GM19240 (cell line): ENCODE data around the gene GP2.

Experiments used
- DNase-seq: peaks from one replicate; pipeline ENCODE4 v3.0.0; 2011; ENCODE audit warnings: low spot score; ENCODE audit not compliant: insufficient read length

Gene GP2

DNA sequence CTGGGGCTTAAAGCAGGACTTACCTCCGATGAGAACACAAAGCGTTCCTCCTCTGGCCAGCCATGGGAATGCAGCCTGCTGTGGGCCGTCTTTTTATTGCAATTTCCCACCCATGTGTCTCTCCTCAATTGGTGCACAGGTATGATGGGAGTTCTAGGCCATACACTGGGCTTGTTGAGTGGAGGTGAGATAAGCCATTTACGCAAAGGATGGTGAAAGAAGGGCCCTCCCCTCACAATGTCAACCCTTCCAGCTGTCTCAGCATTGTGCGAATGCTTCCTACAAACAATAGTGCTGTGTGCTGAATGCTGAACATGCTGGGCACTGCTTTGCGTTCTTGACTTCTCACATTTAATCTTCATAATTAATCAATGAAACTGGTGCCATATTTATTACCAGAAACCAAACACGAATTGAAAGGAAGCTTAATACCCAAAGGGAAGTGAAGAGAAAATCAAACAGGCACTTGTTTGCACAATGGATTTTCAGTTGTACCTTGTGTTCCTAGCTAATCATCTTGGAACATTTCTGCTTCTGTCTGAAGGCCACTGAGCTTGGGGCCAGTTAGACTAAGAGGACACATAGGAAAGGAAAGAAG is at the start of gene GP2:
GP2 (minus strand) TSS at position 70 of the 598 bp plus-strand sequence. CDS start 1,082 bp downstream, outside the sequence.
- DNase-seq = no peak

DNA sequence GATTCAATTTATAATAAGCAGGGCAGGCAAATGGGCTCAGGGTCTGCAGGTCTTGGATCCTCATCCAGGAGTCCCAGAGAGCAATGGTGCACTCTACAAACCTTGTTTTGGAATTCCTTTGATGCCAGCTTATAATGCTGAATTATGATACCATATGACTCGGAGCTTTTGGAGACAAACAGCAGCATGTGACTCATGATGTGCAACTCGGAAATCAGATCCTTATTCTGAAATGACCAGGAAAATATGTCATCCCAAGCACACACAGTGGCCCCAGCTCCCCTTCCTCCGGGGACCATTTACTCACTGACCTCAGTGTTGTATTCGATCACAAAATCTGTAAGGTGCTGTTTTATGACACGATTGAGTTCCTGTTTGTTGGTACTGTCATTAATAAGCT is 45.4 kb upstream of the GP2 start:
- no peak for DNase-seq

GRCh38 chr16:20369452-20370054 is 42.2 kb upstream of the GP2 start:
- DNase-seq = no peak

DNA sequence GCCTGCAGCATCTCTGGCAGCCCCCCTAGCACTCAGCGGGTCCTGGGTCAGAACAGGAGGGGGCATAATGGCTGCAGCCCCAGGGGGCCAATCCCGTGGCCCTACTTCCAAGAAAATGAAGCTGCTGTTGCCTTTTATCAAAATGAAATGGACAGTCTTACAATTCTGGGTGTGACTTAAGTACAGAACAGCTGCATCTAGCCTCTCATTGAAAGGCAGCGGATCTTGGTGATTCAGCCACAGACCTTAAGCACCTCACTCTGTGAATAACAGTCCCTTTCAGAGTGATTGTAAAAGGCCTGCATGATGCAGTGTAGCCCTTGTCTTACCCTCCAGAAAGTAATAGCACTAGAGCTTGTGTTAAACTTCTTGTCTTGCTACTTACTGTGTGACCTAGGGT is 36.7 kb upstream of the GP2 start:
- DNase-seq = no peak

DNA sequence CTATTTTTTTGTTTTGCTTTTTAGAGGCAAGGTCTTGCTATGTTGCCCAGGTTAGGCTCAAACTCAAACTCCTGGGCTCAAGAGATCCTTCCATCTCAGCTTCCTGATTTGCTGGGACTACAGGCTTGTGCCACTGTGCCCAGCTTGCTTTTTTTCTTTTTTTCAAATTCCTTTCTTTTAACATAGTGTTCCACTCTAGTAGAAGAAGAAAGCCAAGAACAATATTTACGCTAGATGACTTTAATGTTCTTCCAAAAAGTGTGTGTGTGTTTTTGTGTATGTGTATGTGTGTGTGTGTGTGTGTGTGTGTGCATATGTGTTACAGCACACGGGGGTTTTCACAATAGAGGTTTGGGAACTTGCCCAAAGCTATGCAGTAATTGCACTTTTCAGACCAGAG is 35.9 kb upstream of the GP2 start:
- no peak for DNase-seq

DNA sequence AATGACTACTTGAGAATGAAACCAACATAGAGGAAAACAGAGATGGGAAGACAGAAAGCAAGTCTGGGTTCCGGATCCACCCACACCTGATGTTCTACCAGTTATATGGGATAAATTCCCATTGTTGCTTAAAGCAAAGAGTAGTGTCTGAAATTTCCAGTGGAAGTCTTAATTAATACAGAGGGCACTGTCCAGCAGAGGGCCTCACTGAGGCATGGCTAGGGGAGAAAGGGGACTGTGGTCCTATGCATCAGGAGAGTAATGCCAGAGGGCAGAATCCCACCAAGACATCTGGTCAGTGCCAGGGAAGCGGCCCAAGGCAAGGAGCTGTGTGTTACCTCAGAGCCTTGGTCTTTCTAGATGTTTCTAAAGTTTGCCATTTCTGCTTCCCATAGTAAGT is 32.7 kb upstream of the GP2 start:
- no peak for DNase-seq

- DNase-seq = no peak
These were observed 27.9 kb upstream of the GP2 start for GRCh38 chr16:20355114-20355782.

DNA sequence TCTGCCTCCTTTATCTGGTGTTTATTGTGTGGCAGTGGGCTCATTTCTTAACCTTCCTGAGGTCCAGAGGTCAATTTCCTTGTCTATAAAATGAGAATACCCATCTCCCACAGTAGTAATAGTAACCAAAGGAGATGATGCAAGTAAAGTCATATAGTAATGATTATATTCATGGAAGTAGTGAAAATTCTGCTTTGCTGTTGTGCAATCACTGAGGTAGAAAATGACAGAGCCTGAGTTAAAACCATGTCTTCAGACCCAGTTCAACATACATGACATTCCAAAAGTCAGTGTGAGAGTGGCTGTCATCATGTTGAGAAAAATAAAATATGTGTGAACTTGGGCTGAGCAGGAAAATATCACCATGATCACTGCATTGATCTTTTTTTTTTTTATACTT is 26.1 kb upstream of the GP2 start:
- DNase-seq = no peak

DNA sequence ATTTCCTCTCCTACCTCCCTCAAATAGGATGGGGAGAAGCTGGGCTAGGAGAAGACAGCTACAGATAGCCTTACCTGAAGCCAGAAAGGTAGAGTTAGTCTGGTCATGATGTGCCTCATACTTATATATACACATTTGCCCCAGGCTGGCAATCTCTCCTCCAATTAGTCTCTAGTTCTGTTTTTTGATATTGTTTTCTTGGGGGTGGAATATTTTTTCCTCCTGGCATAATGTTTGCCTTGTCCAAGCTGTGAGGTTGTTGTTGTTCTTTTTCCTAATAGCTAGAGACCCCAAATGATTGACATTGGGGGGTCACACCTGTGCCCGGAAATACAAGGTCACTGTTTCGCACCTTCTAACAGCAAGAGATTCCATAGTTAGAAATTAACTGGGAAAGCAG is 25.3 kb upstream of the GP2 start, which contains the start of gene UMOD:
UMOD (minus strand) TSS at position 101 of the 400 bp plus-strand sequence. CDS start 1,978 bp downstream, outside the sequence.
- no peak for DNase-seq

GRCh38 chr16:20349615-20350014 is 22.3 kb upstream of the GP2 start:
- DNase-seq = no peak

DNA sequence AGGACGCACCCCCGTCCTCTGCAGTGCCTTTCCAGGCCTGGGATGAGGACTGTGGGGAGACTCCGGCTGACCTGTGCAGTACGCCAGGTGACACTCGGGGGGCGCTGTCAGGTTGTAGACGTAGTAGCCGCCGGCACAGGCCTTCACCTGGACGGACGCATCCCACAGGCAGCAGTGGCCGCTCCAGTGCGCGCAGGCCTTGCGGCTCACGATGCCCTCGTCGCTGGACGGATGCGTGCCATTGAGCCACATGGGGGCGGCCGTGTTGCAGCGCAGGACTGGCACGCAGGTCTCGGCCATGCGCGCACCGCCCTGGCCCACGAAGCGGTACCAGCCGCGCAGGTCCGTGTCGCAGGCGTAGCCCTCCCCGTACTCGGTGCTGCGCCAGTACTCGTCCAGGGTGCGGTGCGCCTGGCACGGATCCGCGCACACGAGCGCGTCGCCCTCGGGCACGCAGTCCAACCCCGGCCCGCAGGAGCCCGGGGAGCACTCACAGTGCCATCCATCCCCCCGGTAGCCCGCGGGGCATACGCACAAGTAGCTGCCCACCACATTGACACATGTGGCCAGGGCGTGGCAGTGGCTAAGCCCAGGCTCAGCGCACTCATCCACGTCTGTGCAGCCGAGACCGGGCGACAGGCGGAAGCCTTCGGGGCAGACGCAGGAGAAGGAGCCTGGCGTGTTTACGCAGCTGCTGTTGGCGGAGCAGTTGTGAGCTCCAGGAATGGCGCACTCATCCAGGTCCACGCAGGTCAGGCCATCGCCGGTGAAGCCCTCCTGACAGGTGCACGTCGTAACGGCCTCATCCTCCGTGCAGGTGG is 21.3 kb upstream of the GP2 start:
- DNase-seq = no peak

DNA sequence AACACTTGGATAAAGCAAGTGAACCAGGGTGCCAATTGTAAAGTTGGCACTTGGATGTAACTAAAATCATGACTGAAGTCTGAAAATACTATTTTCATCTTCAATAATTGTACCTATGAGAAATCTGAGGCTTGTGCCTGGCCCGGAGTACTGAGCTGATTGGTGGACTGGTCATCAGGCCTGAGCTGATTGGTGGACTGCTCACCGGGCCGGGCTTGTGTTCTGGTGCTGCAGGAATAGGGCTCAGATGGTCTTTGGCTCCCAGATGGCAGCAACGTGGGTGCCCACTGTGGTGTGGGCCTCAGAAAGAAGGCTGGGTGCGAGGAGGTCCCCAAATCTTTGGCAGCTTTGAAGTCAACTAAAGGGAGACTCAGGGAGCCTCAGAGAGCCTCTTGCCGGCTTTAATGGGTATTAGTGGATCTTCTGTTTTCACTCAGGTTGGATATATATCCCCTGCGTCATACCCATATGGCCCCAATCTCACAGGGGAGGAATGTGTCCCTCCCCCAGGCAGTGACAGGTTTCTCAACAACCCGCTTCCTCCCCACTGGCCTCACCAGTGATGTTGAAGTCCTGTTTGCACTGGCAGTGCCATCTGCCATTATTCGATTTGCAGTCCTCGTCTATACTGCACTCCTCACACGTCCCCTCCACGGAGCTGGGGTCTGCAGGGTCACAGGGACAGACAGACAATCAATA is 20.5 kb upstream of the GP2 start:
- DNase-seq = no peak

- DNase-seq = no peak
These were observed 17.3 kb upstream of the GP2 start for GRCh38 chr16:20344611-20345010.

- no peak for DNase-seq
These were observed 12.4 kb upstream of the GP2 start for GRCh38 chr16:20339744-20340143.

DNA sequence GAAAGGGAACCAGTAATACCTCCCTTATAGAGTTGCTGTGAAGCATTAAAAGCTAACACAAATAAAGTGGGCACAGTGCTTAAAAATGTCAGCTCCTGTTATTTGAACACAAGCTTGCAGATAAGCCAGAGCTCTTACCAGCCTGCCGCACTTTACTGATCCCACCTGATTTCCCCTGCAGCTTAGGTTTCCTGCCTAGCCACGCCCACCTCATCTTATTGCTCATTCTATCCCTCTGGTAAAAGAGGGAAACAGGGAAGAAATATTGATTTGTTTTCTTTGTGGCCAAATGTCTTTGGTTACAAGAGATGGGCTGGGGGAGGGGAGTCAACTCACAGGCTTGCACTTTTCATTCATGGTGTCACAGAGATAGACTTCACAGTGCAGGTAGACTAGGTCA is 9.6 kb upstream of the GP2 start:
- DNase-seq = no peak

DNA sequence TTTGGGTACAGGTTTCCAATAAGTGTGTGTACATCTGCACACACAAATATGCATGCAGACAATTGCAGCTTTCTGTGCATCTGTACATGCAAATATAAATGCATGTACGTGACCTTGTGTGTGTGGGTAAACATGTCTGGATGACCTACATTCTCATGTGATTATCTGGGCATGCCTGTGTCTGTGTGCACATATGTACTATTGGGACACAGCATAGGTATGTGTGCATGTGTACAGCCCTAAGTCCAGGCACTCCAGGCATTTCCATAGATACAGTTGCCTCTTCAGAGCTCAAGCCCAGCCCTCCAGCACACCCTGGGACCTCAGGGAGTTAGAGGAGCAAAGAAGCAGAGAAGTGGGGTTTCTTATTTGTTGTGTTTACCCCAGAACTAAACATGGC is 7.1 kb upstream of the GP2 start:
- no peak for DNase-seq

- no peak for DNase-seq
These were observed 5.8 kb upstream of the GP2 start for GRCh38 chr16:20333120-20333519.

DNA sequence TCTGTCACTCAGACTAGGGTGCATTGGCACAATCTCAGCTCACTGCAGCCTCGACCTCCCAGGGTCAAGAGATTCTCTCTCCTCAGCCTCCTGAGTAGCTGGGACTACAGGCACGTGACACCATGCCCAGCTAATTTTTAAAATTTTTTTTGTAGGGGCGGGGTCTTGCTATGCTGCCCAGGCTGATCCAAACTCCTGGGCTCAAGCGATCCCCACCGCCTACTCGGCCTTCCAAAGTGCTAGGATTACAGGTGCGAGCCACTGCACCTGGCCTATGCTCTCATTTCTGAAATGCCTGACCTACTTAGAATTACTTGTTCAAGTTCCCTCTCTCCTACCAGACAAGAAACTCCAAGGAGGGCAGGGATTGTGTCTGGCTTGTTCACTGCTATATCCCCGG is 5.1 kb upstream of the GP2 start:
- DNase-seq = no peak

- no peak for DNase-seq
These were observed 4.3 kb upstream of the GP2 start for GRCh38 chr16:20331635-20332034.

DNA sequence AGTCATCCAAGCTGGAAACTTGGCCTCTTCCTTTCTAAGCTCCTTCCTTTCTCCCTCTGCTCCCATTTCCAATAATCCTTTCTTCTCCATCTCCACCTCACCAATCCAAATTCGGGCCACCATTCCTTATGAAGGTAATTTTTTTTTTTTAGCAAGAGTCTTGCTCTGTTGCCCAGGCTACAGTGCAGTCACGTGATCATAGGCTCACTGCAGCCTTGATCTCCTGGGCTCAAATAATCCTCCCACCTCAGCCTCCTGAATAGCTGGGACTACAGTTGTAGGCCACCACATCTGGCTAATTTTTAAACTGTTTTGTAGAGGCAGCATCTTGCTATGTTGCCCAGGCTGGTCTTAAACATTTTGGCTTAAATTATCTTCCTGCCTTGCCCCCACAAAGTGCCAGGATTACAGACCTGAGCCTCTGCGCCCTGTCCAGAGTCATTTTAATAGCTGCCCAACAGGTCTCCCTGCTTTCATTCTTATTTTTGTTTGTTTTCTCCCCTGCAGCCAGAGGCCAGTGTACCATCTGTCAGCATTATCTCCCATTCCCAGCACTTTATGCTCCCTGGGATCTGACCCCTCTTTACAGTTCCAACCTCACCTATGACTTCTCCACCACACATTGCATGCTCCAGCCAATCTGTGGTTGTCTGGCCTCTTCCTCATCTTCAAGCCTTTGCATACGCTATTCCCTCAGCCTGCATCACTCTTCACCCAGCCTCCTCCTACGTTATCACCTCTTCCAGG is 2.3 kb upstream of the GP2 start:
- DNase-seq = no peak

GRCh38 chr16:20326321-20326720 is 992 bp downstream of the GP2 start:
- no peak for DNase-seq
